Kidney (tissue), 14 donors: Measurements from ENCODE around the gene WDR31. TPM values are rescaled to one million over a fixed set of nuclear protein-coding genes. Genes with fewer than 3 reads are reported as not detected.

Experiments
- DNase-seq, 5 donors: peaks; one replicate each; pipeline ENCODE4 v3.0.0-alpha.2; 2013 to 2020
- FAIRE-seq: peaks from 2 replicates; lab custom pipeline; 2012; peaks lifted over from hg19 to GRCh38; lab: Jason Lieb, UNC
- H3K27ac ChIP-seq, 2 donors: one replicate each; pipeline ENCODE4 v1.7.0; 2013; ENCODE audit warnings: low read depth in 2 of 2, low read length in 2 of 2, inconsistent platforms in 1 of 2
- H3K27me3 ChIP-seq: one replicate; pipeline ENCODE4 v1.7.1; 2013; ENCODE audit warnings: low read length, inconsistent platforms; ENCODE audit not compliant: control insufficient read depth, insufficient read depth
- H3K36me3 ChIP-seq, 3 donors: one replicate each; pipeline versions ENCODE4 v1.7.0 to v1.7.1; 2013; ENCODE audit warnings: low read length in 3 of 3, control low read depth in 1 of 3, inconsistent platforms in 1 of 3; ENCODE audit not compliant: insufficient read depth in 3 of 3, control insufficient read depth in 2 of 3
- H3K4me1 ChIP-seq, 3 donors: one replicate each; pipeline versions ENCODE4 v1.7.0 to v1.7.1; 2013; ENCODE audit warnings: low read length in 3 of 3, inconsistent platforms in 1 of 3, low read depth in 1 of 3; ENCODE audit not compliant: control insufficient read depth in 2 of 3, insufficient read depth in 2 of 3
- H3K4me3 ChIP-seq, 3 donors: one replicate each; pipeline versions ENCODE4 v1.7.0 to v1.8.1; 2013; ENCODE audit warnings: low read length in 3 of 3, control low read depth in 1 of 3, inconsistent platforms in 1 of 3
- H3K9ac ChIP-seq, 3 donors: one replicate each; pipeline versions ENCODE4 v1.7.0 to v1.7.1; 2013; ENCODE audit warnings: low read length in 3 of 3, control low read depth in 1 of 3, inconsistent platforms in 1 of 3
- H3K9me3 ChIP-seq, 3 donors: one replicate each; pipeline versions ENCODE4 v1.7.0 to v1.7.1; 2013; ENCODE audit warnings: low read length in 3 of 3, control low read depth in 1 of 3, inconsistent platforms in 1 of 3; ENCODE audit not compliant: control insufficient read depth in 2 of 3, insufficient read depth in 1 of 3
- CTCF ChIP-seq: IDR thresholded peaks from 3 replicates; pipeline ENCODE4 v1.5.1; 2012; ENCODE audit warnings: mild to moderate bottlenecking, moderate library complexity, borderline replicate concordance; ENCODE audit not compliant: insufficient read depth; ENCODE audit errors: extremely low read depth
- intact Hi-C: fragments of 100-400 bp; cut with DNase I; formaldehyde crosslinking; loops from one replicate; pipeline ENCODE4 v1.11.1; 2022
- polyA plus RNA-seq: library from polyadenylated mRNA; stranded (reverse); fragments of 350-450 nt; fragmentation: Illumina TruSeq; extraction: RNeasy Lipid Tissue Mini Kit (QIAGEN cat#74804); gene quantifications from one replicate; pipeline ENCODE4 v1.2.3, GENCODE V29; 2014; ENCODE audit warnings: low read depth, low replicate concordance; ENCODE audit not compliant: insufficient read depth
- total RNA-seq: library from RNA; stranded (reverse); fragmentation: NEBNext Ultra II Directional; extraction: Animal tissue kit (Norgen Biotek cat#: 25700); gene quantifications from one replicate; pipeline ENCODE4 v1.2.1, GENCODE V29; 2021
- donor health status: control.
- donor health status: control.
- donor health status: control.
- donor health status: control.
- donor health status: control.
- donor health status: DM: yes; HTN: yes; CAD: no.
- donor health status: Normal renal cell carcinoma (clear cell type).

WDR31 gene
- total and polyA plus RNA-seq, 2 donors from 2014 or later: 3.1 to 8.7 TPM

- peak overlapping the region; percentile 13 to 61 for H3K27ac ChIP-seq
- peak overlapping the region in 2 of 3 donors; percentile 5 to 28 for H3K9ac ChIP-seq
- no peak for FAIRE-seq
- peaks cover 0 to 10% (median 0%) of the 10 kb centered on the region in 3 donors for H3K36me3 ChIP-seq
- H3K9me3 ChIP-seq: no peaks in the 10 kb centered on the region
- peak overlapping the region in 2 of 3 donors; percentile 43 to 88 for H3K4me3 ChIP-seq
- no peak for DNase-seq
- no peaks in the 10 kb centered on the region for H3K27me3 ChIP-seq
- H3K4me1 ChIP-seq: peaks cover 0 to 14% (median 0%) of the 10 kb centered on the region in 3 donors
- TF ChIP-seq CTCF: no peak
- intact Hi-C loops: no loop called here
Measured at GRCh38 chr9:113375057-113376023, 35.3 kb upstream of the WDR31 start.

- no peaks in the 10 kb centered on the region for H3K27me3 ChIP-seq
- peak overlapping the region in 1 of 3 donors; percentile 8 for H3K4me3 ChIP-seq
- TF ChIP-seq CTCF: no peak
- no peaks in the 10 kb centered on the region for H3K9me3 ChIP-seq
- no peak overlapping the region for H3K9ac ChIP-seq
- DNase-seq: no peak
- no peak for FAIRE-seq
- intact Hi-C loops: no loop called here
- H3K27ac ChIP-seq: no peak overlapping the region
- peaks cover 0 to 10% (median 0%) of the 10 kb centered on the region in 3 donors for H3K36me3 ChIP-seq
- H3K4me1 ChIP-seq: peaks cover 0 to 14% (median 0%) of the 10 kb centered on the region in 3 donors
Measured at GRCh38 chr9:113373676-113374392, 33.8 kb upstream of the WDR31 start.

- Histone ChIP-seq H3K36me3 (peaks cover 0 to 10% (median 0%) of the 10 kb centered on the region in 3 donors), H3K4me3 (no peak overlapping the region), H3K27me3 (no peaks in the 10 kb centered on the region), H3K9me3 (no peaks in the 10 kb centered on the region), H3K4me1 (peaks cover 0 to 14% (median 0%) of the 10 kb centered on the region in 3 donors), H3K9ac (no peak overlapping the region), H3K27ac (no peak overlapping the region)
- DNase-seq (no peak), FAIRE-seq (no peak)
- no peak for TF ChIP-seq CTCF
- intact Hi-C loops: no loop called here
Measured at GRCh38 chr9:113373256-113373655, 33.2 kb upstream of the WDR31 start.
